ENCODE measurements around the gene OR2T6. TPM values are rescaled to one million over a fixed set of nuclear protein-coding genes. Genes with fewer than 3 reads are reported as not detected.

Gene OR2T6
- total RNA-seq, result not detected in 2 replicates

GRCh38 chr1:248375446-248375845 lies at the start of gene OR2T6:
Gene OR2T6 (plus strand): TSS chr1:248375746. CDS start chr1:248387609, 11,863 bp downstream.

GRCh38 chr1:248348475-248348874 lies 27.1 kb upstream of the OR2T6 start, which contains the start of gene OR14C36:
Gene OR14C36 (plus strand): TSS chr1:248348775. CDS start chr1:248348775, 0 bp downstream.

GRCh38 chr1:248361121-248361715 lies 14.3 kb upstream of the OR2T6 start, which contains the start of gene OR2T4:
Gene OR2T4 (plus strand): TSS chr1:248361665. CDS start chr1:248361665, 0 bp downstream.

GRCh38 chr1:248402748-248403147 lies 27.2 kb downstream of the OR2T6 start, which contains the start of gene OR2T1:
Gene OR2T1 (plus strand): TSS chr1:248403048. CDS start chr1:248406148, 3,100 bp downstream.

Other genes starting within 250 kb of the OR2T6 start
- not detected in 2 replicates for gene OR2M5, start 230.6 kb upstream of the OR2T6 start, total RNA-seq
- gene OR2M2, start 200.9 kb upstream of the OR2T6 start, total RNA-seq, result not detected in 2 replicates
- gene OR2M3, start 178.5 kb upstream of the OR2T6 start, total RNA-seq, result not detected in 2 replicates
- not detected in 2 replicates for gene OR2M4, start 144.3 kb upstream of the OR2T6 start, total RNA-seq
- not detected in 2 replicates for gene OR2T33, start 97.8 kb upstream of the OR2T6 start, total RNA-seq
- not detected in 2 replicates for gene OR2T12, start 72.3 kb upstream of the OR2T6 start, total RNA-seq
- not detected in 2 replicates for gene OR2M7, start 51.2 kb upstream of the OR2T6 start, total RNA-seq
- not detected in 2 replicates for gene OR14C36, start 27.0 kb upstream of the OR2T6 start, total RNA-seq
- not detected in 2 replicates for gene OR2T4, start 14.1 kb upstream of the OR2T6 start, total RNA-seq
- not detected in 2 replicates for gene OR2T1, start 27.3 kb downstream of the OR2T6 start, total RNA-seq
- gene OR2T2, start 69.9 kb downstream of the OR2T6 start, total RNA-seq, result not detected in 2 replicates
- not detected in 2 replicates for gene OR2T3, start 97.6 kb downstream of the OR2T6 start, total RNA-seq
- not detected in 2 replicates for gene OR2T5, start 112.8 kb downstream of the OR2T6 start, total RNA-seq
- gene OR2G6, start 132.3 kb downstream of the OR2T6 start, total RNA-seq, result not detected in 2 replicates
- gene OR2T29, start 187.0 kb downstream of the OR2T6 start, total RNA-seq, result not detected in 2 replicates
- gene OR2T34, start 199.0 kb downstream of the OR2T6 start, total RNA-seq, result not detected in 2 replicates
- gene OR2T10, start 222.0 kb downstream of the OR2T6 start, total RNA-seq, result not detected in 2 replicates